ENCODE data around the gene MINDY4. TPM values are rescaled to one million over a fixed set of nuclear protein-coding genes. Genes with fewer than 3 reads are reported as not detected.

The MINDY4 gene
- total and polyA plus RNA-seq, 2 of the 4 experiments (the other 2 are of a cell fraction) = 1.8 to 3.6 TPM

GRCh38 chr7:30752979-30753378 is 18.2 kb upstream of the MINDY4 start:
- ChIA-PET CTCF (no interaction called here), POLR2A (ENCODE audit: unreplicated experiment) (no interaction called here)
- Histone ChIP-seq H4K20me1 (ENCODE audit: insufficient read depth, low read length) (0 out of 2 replicates have a peak, but pooled peaks cover 6% of the 10 kb centered on the region), H3K23ac (ENCODE audit: low read depth, low read length) (peak overlapping the region; percentile 56; the same call in 1 of the 2 replicates), H3K9me3 (ENCODE audit: control insufficient read depth, insufficient read depth, low read length) (no peaks in the 10 kb centered on the region; the same call in 1 of the 2 replicates), H4K8ac (ENCODE audit: low read depth in 2 of 2, low read length in 2 of 2) (peak overlapping the region; percentile 54 to 91; a peak in 2 of 4 replicates), H3K27ac (ENCODE audit: insufficient read depth, low read length) (peak overlapping the region; percentile 38; the same call in 1 of the 2 replicates), H2BK20ac (ENCODE audit: low read depth, low read length) (peak overlapping the region; percentile 71; the same call in 1 of the 2 replicates), H3K56ac (ENCODE audit: extremely low read depth, insufficient read depth, low read length) (no peak overlapping the region; the same call in 1 of the 2 replicates), H2BK15ac (ENCODE audit: low read depth, low read length) (peak overlapping the region; percentile 76; the same call in 2 of the 3 replicates), H3K9me1 (ENCODE audit: insufficient read depth, low read length) (peaks cover 22% of the 10 kb centered on the region), H3K14ac (replicated peaks; ENCODE audit: low read depth, low read length) (peak overlapping the region; percentile 91), H3K36me3 (ENCODE audit: control insufficient read depth, insufficient read depth, low read length) (no peaks in the 10 kb centered on the region), H3K27me3 (ENCODE audit: control insufficient read depth, insufficient read depth, low read length) (no peaks in the 10 kb centered on the region), H4K5ac (ENCODE audit: low read depth, low read length) (peak overlapping the region; percentile 92), H2AK5ac (ENCODE audit: low read depth, low read length) (peak overlapping the region; percentile 89), H3K18ac (ENCODE audit: low read depth, low read length) (peak overlapping the region; percentile 43), H3K4me2 (ENCODE audit: low read depth, low read length) (peak overlapping the region; percentile 50), H3K4me1 (ENCODE audit: control insufficient read depth, insufficient read depth, low read length) (peaks cover 35% of the 10 kb centered on the region), H3K9ac (ENCODE audit: low read depth, low read length) (no peak overlapping the region; the same call in 1 of the 2 replicates), H2BK120ac (ENCODE audit: low read depth, low read length) (peak overlapping the region; percentile 89), H4K91ac (ENCODE audit: insufficient read depth, low read depth, low read length) (peak overlapping the region; percentile 84), H2AK9ac (replicated peaks; ENCODE audit: low read depth, low read length, poor library complexity) (peak overlapping the region; percentile 38), H2BK5ac (ENCODE audit: low read depth, low read length, poor library complexity, severe bottlenecking) (no peak overlapping the region), H3K4me3 (ENCODE audit: insufficient read depth, low read depth, low read length) (no peak overlapping the region), H2AFZ (replicated peaks; ENCODE audit: low read length, poor library complexity) (peak overlapping the region; percentile 69), H3K4ac (ENCODE audit: low read depth, low read length) (peak overlapping the region; percentile 96), H3K79me1 (ENCODE audit: low read depth in 1 of 2, low read length in 2 of 2) (peaks cover 0 to 9% of the 10 kb centered on the region in 2 experiments; a peak in 1 of 4 replicates)
- intact Hi-C loops (cut with micrococcal nuclease) (no loop called here), in situ Hi-C loops (cut with MboI; ENCODE audit: low sequenced_read_pairs) (no loop called here), dilution Hi-C loops (cut with HindIII; ENCODE audit: low sequenced_read_pairs, unreplicated experiment) (no loop called here)
- no peak for DNase-seq
- BruUV-seq (replicated peaks) = no TSS peak
- WGBS, 2 experiments (ENCODE audit: extremely low coverage in 2 of 2, insufficient read length in 1 of 2) = 8% methylated on average over 2 of the region's 5 CpGs; no CpG with 5 or more reads in 1 of the 2 experiments
- TF ChIP-seq BHLHE40 (IDR thresholded peaks at IDR 0.05; ENCODE audit: low read depth, low read length) (no peak), RAD21 (IDR thresholded peaks at IDR 0.05; ENCODE audit: low read length) (no peak), MAZ (IDR thresholded peaks at IDR 0.05; ENCODE audit: borderline replicate concordance, low read depth, low read length) (no peak), FOS (IDR thresholded peaks at IDR 0.05; ENCODE audit: low read depth, low read length) (no peak), CEBPB (IDR thresholded peaks at IDR 0.05; ENCODE audit: low read depth, low read length) (no peak), ELK1 (IDR thresholded peaks at IDR 0.05; ENCODE audit: borderline replicate concordance, low read depth, low read length) (no peak), MAFK (IDR thresholded peaks at IDR 0.05; ENCODE audit: low read depth, low read length) (no peak), NFE2L2 (IDR thresholded peaks at IDR 0.05; ENCODE audit: low read depth, low read length) (no peak), SMC3 (IDR thresholded peaks at IDR 0.05; ENCODE audit: low read depth, low read length) (no peak), CTCF (conservative IDR thresholded peaks at IDR 0.05; ENCODE audit: low read depth, low read length) (no peak), RCOR1 (IDR thresholded peaks at IDR 0.05; ENCODE audit: insufficient replicate concordance, low read length) (no peak), CHD1 (IDR thresholded peaks at IDR 0.05; ENCODE audit: low read depth, low read length) (no peak), POLR2A (IDR thresholded peaks at IDR 0.05; ENCODE audit: low read depth, low read length) (no peak), RFX5 (IDR thresholded peaks at IDR 0.05; ENCODE audit: low read depth, low read length) (no peak), MXI1 (IDR thresholded peaks at IDR 0.05; ENCODE audit: borderline replicate concordance, low read depth, low read length) (no peak), USF2 (IDR thresholded peaks at IDR 0.05; ENCODE audit: low read depth, low read length) (no peak)
- peak; percentile 4; the same call in 1 of the 2 replicates for ATAC-seq (ENCODE audit: low read depth)

Measured in IMR-90 (cell line).